NB4 (cell line): ENCODE results near the gene DDX41.

ENCODE experiments used
- CTCF ChIP-seq: IDR thresholded peaks from one replicate; pipeline ENCODE4 v1.5.1; 2012; ENCODE audit warnings: low read depth, low read length
- POLR2A ChIP-seq: IDR thresholded peaks from 2 replicates; pipeline ENCODE4 v1.6.1; 2011; ENCODE audit warnings: mild to moderate bottlenecking; ENCODE audit not compliant: insufficient read length; ENCODE audit errors: extremely low read depth

- TF ChIP-seq CTCF = peak; percentile 32
- TF ChIP-seq POLR2A = no peak
These were observed 25.3 kb downstream of the DDX41 start for GRCh38 chr5:177491429-177491945.
